GM21529 (cell line): ENCODE results near the gene SC5D.

Source experiments
- ATAC-seq: cut with Tn5 transposase; IDR thresholded peaks from one replicate; pipeline ENCODE4 v1.9.1; 2021; ENCODE audit not compliant: unreplicated experiment

Gene SC5D

DNA sequence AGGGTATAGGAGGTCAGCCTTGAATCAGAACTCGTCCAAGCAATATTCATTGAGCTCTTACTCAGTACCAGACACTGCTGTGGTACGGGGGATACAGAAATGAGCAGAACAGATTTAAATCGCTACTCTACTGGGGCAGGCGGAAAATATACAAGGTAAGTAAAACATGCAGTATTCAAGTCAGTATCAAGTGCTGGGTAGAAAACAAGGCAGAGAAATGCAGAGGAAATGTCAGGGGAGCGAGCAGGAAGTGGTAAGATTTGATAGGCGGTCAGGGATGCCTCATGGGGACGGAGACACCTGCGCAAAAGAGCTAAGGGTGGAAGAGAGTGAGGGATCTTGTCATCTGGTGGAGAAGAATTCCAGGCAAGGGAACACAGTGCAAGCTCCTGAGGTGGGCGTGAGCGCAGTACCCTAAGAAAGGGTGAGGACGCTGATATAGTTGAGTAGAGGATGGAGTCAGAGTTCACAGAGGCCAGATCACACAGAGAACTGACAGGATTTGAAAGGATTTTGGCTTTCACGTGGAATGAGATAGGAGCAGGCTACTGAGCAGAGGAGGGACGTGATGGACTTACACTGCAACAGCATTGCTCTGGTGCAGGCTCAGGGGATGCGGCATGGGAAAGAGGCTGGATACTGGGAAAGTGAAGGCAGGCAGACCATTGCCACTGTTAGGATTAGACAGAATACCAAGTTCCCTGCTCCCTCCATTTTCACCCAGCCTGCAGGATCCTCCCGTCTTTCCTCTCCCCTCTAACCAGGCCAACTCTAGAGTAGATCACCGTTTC is 35.8 kb downstream of the SC5D start:
- no peak for ATAC-seq

DNA sequence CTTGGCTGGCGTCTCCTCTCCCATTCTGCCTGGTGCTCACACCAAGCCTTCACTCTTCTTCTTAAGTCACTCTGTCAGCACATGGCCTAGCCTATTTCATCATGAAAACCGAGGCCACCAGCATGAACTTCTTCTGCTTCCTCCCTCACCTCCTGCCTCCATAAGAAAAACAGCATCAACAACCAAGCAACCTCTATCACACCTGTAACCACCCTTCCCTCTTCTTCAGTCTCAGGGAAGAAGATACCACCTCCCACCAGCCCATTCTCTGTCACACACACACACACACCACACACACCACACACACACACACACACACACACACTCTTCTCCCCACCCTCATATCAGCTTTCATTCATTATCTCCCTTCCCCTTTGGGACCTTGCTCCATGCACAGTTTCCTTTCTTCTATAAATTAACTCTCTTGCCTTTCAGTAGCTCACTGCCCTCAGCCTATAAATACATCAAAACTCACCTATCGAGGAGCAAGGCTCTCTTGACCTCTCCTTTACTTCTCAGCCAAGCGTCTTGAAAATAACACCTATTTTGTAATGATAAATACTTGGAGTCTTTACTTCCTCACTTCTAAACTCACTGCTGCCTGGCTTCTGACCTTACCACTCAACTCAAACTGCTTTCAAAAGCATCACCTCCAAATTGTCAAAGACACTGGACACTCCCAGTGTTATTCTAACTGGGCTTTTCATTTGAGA is 36.6 kb downstream of the SC5D start:
- no peak for ATAC-seq

- ATAC-seq, result no peak
Observed at GRCh38 chr11:121329781-121330395, 37.3 kb downstream of the SC5D start.

DNA sequence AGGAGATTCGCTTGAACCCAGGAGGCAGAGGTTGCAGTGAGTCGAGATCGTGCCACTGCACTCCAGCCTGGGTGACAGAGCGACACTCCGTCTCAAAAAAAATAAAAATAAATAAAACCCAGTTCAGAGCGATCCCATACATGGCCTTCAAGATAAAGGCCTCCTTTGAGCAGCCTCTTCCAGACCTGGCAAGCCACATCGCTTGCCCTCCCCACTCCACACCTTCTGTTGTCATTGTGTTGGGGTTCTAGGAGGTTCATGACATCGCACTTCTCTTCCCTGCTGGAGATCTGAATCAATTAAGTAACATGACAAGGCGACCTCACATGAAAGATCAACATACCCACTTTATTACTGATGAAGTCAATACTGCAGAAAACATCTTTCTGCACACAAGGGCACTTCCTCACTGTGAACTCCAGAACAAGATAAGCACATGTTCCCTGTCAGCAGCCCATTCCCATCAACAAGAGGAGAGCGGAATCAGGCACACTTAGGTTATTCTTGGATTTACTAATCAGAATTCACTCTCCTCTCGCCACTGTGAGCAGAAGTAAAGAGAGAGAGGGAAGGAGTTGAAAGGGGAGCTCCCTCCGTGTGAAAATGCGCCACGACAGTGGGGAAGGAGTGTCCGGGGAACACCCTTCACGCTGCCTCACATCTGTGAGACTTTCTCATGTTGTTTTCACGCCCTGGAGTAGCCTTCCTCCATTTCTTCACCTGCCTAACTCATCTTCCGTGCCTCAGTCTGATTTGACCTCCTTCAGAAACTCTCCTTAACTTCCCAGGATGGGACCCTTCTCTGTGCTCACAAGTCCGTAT is 38.3 kb downstream of the SC5D start:
- ATAC-seq, result no peak

- no peak for ATAC-seq
Observed at GRCh38 chr11:121334973-121335710, 42.6 kb downstream of the SC5D start.

DNA sequence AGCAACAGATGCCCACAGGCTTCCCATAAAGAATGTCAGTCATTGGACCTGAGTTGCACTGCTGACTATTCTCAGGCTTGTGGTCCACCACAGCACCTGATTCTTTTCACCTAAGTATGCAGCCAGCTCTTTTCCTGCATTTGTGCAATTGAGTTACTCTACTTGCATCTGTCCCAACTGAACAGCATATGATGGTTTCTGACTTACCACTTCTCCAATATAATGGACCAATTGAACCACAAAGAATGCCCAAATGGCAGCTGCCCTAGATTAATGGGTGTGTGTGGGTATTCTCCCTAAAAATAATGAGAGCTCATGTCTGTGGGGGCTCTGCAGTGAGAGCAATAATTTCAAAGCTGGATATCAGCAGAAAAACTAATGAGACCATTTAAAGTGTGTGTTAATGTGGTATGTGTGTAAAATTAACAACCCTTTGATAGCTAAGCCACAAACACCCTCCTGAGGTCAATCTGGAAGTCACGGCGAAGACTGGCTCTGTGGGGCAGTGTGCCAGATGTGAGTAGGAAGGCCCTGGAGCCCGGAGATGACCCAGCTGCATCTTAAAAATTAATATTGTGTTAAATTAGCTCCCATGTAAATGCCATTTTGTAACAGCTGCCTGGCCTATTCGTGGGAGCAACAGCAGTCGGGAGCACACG is 43.8 kb downstream of the SC5D start:
- no peak for ATAC-seq

GRCh38 chr11:121337078-121337477 is 44.5 kb downstream of the SC5D start:
- ATAC-seq, result peak; percentile 40

GRCh38 chr11:121337740-121338272 is 45.2 kb downstream of the SC5D start:
- peak; percentile 19 for ATAC-seq

GRCh38 chr11:121338536-121338935 is 46.0 kb downstream of the SC5D start:
- no peak for ATAC-seq

- ATAC-seq, result no peak
Observed at GRCh38 chr11:121340032-121340580, 47.5 kb downstream of the SC5D start.

GRCh38 chr11:121341609-121342008 is 49.0 kb downstream of the SC5D start:
- no peak for ATAC-seq

DNA sequence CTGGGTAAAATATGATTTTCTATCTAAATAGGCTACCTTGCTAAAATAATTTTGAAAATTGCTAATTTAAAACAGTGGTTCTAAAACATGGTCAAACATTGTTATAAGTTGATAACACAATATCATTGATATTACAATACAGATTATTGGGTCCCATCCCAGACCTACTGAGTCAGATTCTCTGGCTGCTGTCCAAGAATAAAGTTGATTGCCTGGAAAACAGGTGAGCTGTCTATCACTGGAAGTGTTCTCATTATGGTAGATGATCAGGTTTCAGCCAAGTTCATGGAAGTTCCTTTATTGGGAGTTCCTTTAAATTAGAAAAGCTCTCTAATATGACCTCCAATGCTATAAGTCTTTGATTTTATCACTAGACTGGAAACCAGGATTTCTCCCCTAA is 52.3 kb downstream of the SC5D start:
- no peak for ATAC-seq

DNA sequence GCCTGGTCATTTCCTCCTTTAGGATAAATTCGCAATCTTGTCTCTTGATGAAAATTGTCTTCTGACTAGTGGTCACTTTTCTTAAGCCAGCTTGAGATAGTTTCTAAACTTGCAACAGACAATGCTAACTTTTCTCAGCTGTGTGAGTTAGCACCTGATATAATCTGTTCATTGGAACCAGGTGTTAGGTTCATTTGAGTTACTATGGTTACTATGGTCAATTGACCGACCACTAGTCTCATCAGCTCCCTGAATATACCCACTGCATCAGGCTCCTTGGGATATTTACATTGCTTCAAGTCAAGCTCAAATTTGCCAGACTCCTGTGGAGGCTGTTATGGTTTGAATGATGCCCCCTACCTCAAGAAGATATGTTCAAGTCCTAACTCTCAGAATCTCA is 54.5 kb downstream of the SC5D start:
- no peak for ATAC-seq

DNA sequence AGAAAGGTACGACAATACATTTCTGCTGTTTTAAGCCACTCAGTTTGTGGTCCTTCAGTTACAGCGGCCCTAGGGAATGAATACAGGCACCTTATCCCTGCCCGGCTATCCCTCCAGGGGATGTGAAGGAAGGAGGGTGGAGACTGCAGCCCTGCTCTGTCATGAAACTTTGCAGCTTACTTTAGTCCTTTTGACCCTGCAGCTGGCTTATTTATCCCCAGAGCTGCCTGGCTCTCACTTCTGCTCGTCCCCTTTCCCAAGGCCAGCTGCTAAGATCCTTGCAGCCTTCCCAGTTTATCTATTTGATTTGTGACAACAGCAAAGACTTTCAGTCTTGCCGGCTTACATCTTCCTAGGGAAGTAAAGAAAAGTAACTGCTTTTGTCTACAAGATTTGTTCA is 55.2 kb downstream of the SC5D start:
- ATAC-seq, result no peak

- ATAC-seq, result no peak
Observed at GRCh38 chr11:121348220-121348875, 55.8 kb downstream of the SC5D start.

DNA sequence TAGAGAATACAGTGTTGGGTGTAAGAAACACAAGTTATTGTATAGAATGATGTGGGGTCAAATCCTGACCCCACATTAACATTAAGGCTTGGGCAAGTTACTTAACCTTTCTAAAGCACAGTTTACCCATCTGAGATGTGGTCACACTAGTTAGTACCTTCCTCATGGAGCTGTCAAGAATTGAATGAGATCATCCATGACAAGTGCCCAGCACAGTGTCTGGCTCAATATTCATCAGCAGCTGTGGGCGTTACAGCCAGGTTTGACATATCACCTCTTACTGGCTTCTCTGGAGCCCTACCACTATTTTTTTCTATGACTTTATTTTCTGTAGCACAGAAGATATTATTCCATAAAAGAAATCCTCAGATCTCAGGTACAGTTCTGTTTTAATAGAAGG is 57.2 kb downstream of the SC5D start:
- no peak for ATAC-seq

GRCh38 chr11:121350314-121351082 is 57.9 kb downstream of the SC5D start:
- ATAC-seq, result no peak

DNA sequence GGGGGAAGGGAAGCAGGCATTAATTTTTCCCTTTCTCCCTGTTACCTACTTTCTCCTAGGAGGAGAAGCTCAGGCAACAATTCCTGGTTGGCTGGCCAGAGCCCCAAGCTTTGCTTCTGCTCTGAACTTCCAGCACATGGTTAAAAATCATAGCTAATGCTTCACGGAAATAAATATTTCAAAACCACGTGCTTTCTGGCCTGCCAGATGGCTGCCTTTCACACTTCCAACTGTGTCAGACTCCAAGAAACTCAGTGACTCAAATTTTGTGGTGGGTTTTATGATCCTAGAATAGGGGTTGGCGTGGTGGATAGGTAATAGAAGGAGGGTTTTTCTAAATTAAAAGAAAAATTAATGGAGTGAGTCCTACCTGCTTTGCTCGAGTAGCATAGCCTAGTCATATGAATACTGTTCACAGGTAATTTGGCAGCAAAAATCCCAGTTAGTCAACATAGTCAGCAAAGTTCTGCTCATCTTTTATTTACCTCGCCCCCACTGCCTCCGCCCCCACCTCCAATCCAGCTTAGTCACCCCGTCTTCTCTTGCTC is 58.6 kb downstream of the SC5D start:
- ATAC-seq, result no peak
